ENCODE data around the gene CCR3. TPM values are rescaled to one million over a fixed set of nuclear protein-coding genes. Genes with fewer than 3 reads are reported as not detected.

The CCR3 gene
- total and polyA plus RNA-seq, 9 of the 15 experiments (the other 6 are each of a cell fraction or from before 2014, with no cell fraction given), result not detected

GRCh38 chr3:46209053-46209452, 33.2 kb upstream of the CCR3 start (continued):
- TF ChIP-seq ZNF165 (CRISPR knock-in tag; IDR thresholded peaks at IDR 0.05; ENCODE audit: borderline replicate concordance), result no peak
- TF ChIP-seq SAP30 (IDR thresholded peaks at IDR 0.05; ENCODE audit: borderline replicate concordance, insufficient read depth, low read depth, low read length, poor library complexity, severe bottlenecking), result no peak

- Histone ChIP-seq H3K27me3 (ENCODE audit: control insufficient read depth in 2 of 2, insufficient read depth in 2 of 2, low read length in 2 of 2) (peaks cover 0 to 6% of the 10 kb centered on the region in 2 experiments; a peak in 1 of 5 replicates), H3K9ac (ENCODE audit: insufficient read depth in 1 of 2, low read depth in 2 of 2, low read length in 2 of 2) (no peak overlapping the region), H3K9me3 (replicated peaks; ENCODE audit: control insufficient read depth, insufficient read depth, low read depth, low read length) (no peaks in the 10 kb centered on the region), H3K4me1 (replicated peaks in 1 of 2; ENCODE audit: control insufficient read depth in 2 of 2, insufficient read depth in 2 of 2, low read length in 2 of 2) (no peaks in the 10 kb centered on the region), H3K9me1 (ENCODE audit: control insufficient read depth, insufficient read depth, low read length) (no peaks in the 10 kb centered on the region), H3K36me3 (ENCODE audit: control insufficient read depth, insufficient read depth, low read length) (no peaks in the 10 kb centered on the region), H4K20me1 (replicated peaks; ENCODE audit: control insufficient read depth, insufficient read depth, low read length) (no peaks in the 10 kb centered on the region), H3K27ac (ENCODE audit: extremely low read depth, low read depth, low read length) (no peak overlapping the region), H3K79me2 (ENCODE audit: control insufficient read depth, insufficient read depth, low read length) (no peaks in the 10 kb centered on the region), H3K4me2 (ENCODE audit: insufficient read depth, low read length) (no peak overlapping the region), H2AFZ (ENCODE audit: low read depth, low read length) (no peak overlapping the region), H3K4me3 (no peak overlapping the region)
- DNase-seq (ENCODE audit: extremely low read depth in 1 of 4, low spot score in 3 of 4), result no peak
- ATAC-seq, result no peak
- no TSS peak for BruUV-seq (replicated peaks)
- TF ChIP-seq MAFG (tag; conservative IDR thresholded peaks at IDR 0.05) (no peak), ZNF830 (CRISPR knock-in tag; IDR thresholded peaks at IDR 0.05) (no peak), NFE2 (IDR thresholded peaks at IDR 0.05; ENCODE audit: low read depth) (no peak), NELFE (IDR thresholded peaks at IDR 0.05; ENCODE audit: insufficient read depth, insufficient read length) (no peak), BMI1 (IDR thresholded peaks at IDR 0.05; ENCODE audit: low read length) (no peak), MCM2 (IDR thresholded peaks at IDR 0.05; ENCODE audit: low read depth) (no peak), PHB (CRISPR knock-in tag; IDR thresholded peaks at IDR 0.05) (no peak), PHF8 (IDR thresholded peaks at IDR 0.05; ENCODE audit: borderline replicate concordance, low read length) (no peak), KLF16 (IDR thresholded peaks at IDR 0.05) (no peak), GTF2F1 (IDR thresholded peaks at IDR 0.05; ENCODE audit: low read depth, low read length) (no peak), SIRT6 (IDR thresholded peaks at IDR 0.05; ENCODE audit: low read depth, low read length) (no peak), TAL1 (IDR thresholded peaks at IDR 0.05) (no peak), ZNF146 (CRISPR knock-in tag; IDR thresholded peaks at IDR 0.05; ENCODE audit: unreplicated experiment) (no peak), RFX7 (CRISPR knock-in tag; IDR thresholded peaks at IDR 0.05) (no peak), ZBTB11 (CRISPR knock-in tag; IDR thresholded peaks at IDR 0.05) (no peak)
- FAIRE-seq, result no peak
- WGBS (ENCODE audit: insufficient coverage, low coverage, missing lambda C conversion rate), result 0% methylated on average over 3 of the region's 3 CpGs
- ChIA-PET CTCF (ENCODE audit: low intra/inter-chr PET ratio) (interaction anchor here (1.5 kb wide), 1 partner anchor 122 kb away, joined by 11 read pairs; no protein-coding TSS in a partner anchor), POLR2A (interaction anchor here (1.6 kb wide), 1 partner anchor 159 kb away, joined by 3 read pairs; no protein-coding TSS in a partner anchor)
- intact Hi-C loops (cut with micrococcal nuclease) (loop anchor here (5.0 to 10.0 kb wide), 3 partner anchors 125 to 1175 kb away; no protein-coding TSS in a partner anchor), in situ Hi-C loops (cut with MboI) (no loop called here)
These were observed 32.4 kb upstream of the CCR3 start for GRCh38 chr3:46209746-46210470.

Data from K562 (cell line).